Breast epithelium (tissue), 4 donors: ENCODE results near the gene ITGB8. TPM values are rescaled to one million over a fixed set of nuclear protein-coding genes. Genes with fewer than 3 reads are reported as not detected.
A peak's percentile ranks its signal among the peaks of the same experiment; 100 is the strongest.

Source experiments
- DNase-seq, 2 donors: peaks; one replicate each; pipeline ENCODE4 v3.0.0-alpha.2; 2019; ENCODE audit warnings: low spot score in 2 of 2
- H3K27ac ChIP-seq, 2 donors: fragments of 200-600 bp; sonication (generic) in 1 of 2; one replicate each; pipeline ENCODE4 v1.5.1; 2016 to 2019; ENCODE audit warnings: mild to moderate bottlenecking in 1 of 2
- H3K27me3 ChIP-seq, 2 donors: fragments of 200-600 bp; sonication (generic) in 1 of 2; one replicate each; pipeline versions ENCODE4 v1.5.1 to v1.6.0; 2017 to 2019; ENCODE audit warnings: control low read depth in 1 of 2, mild to moderate bottlenecking in 1 of 2
- H3K36me3 ChIP-seq: fragments of 200-600 bp; one replicate; pipeline ENCODE4 v1.5.1; 2019
- H3K4me1 ChIP-seq, 2 donors: fragments of 200-600 bp; sonication (generic); one replicate each; pipeline ENCODE4 v1.5.1; 2016 to 2019; ENCODE audit warnings: control low read depth in 1 of 2
- H3K4me3 ChIP-seq, 3 donors: fragments of 200-600 bp; sonication (generic); 1 replicate in 2 of 3; 2 replicates in 1 of 3; pipeline ENCODE4 v1.5.1; 2016 to 2019; ENCODE audit warnings: mild to moderate bottlenecking in 3 of 3, moderate library complexity in 2 of 3
- H3K9me3 ChIP-seq, 2 donors: fragments of 200-600 bp; sonication (generic) in 1 of 2; one replicate each; pipeline ENCODE4 v1.5.1; 2016 to 2019; ENCODE audit warnings: control low read depth in 1 of 2
- POLR2A ChIP-seq: fragments of 450-650 bp; IDR thresholded peaks from one replicate; pipeline ENCODE4 v1.6.1; 2016; ENCODE audit warnings: antibody characterized with exemption, mild to moderate bottlenecking, moderate library complexity
- POLR2AphosphoS5 ChIP-seq, 3 donors: sonication (generic); formaldehyde crosslinking; IDR thresholded peaks; one replicate each; pipeline ENCODE4 v1.6.1; 2017; ENCODE audit warnings: antibody characterized with exemption in 3 of 3
- intact Hi-C: fragments of 100-400 bp; cut with DNase I; formaldehyde crosslinking; loops from one replicate; pipeline ENCODE4 v1.15.1; 2023; ENCODE audit warnings: low total_unique reads
- total RNA-seq, 3 donors: library from RNA; depleted of rRNA; stranded (reverse); fragments of >200 nt; gene quantifications; one replicate each; pipeline ENCODE4 v1.1.0, GENCODE V29; 2016
- TF ChIP-seq, protein P1 (sequence below), 3 donors: fragments of 450-650 bp; IDR thresholded peaks; one replicate each; pipeline ENCODE4 v1.5.1; 2016 to 2017; ENCODE audit warnings: antibody characterized with exemption in 3 of 3, mild to moderate bottlenecking in 3 of 3, moderate library complexity in 3 of 3

Gene ITGB8
- total RNA-seq, result 100 to 1,000 TPM in 1 of 3 donors, 10 to 100 TPM in 1, 1 to 10 TPM in 1; 1.6 to 154 (median 52.1) TPM

DNA sequence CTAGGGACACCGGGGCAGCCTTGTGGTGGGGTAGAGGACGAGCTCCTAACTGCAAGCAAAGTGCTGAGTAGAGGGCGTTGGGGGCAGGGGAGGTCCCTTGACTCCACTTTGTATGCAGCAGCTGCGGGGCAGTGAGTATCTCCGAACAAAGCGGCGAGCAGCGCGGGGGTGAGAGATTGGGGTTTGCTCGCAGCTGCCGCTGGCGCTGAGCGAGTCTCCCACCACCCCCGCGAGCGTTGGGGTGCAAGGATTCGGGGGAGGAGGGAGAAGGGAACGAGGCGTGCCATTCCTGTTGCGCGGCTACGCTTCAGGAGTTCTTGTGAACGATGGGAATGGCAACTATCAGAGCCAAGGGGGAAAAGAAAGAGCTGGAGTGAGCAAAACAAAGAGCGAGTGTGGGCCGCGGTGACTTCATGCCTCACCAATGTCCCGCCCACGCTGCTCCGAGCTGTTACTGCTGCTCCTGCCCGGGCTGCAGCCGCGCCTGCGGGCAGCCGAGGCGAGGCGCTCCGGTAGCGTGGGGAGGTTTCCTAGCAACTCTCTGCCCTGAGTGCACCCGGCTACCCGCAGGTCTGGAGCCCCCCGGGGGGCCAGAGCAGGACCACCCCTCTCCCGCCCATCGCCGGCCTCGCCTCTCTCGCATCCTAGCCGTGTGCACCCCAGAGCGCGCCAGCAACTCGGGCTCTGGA, at the start of gene ITGB8:
ITGB8 (plus strand) TSS at position 662 of the 689 bp plus-strand sequence. CDS start 907 bp downstream, outside the sequence.
- Histone ChIP-seq H3K9me3 (no peaks in the 10 kb centered on the region), H3K27me3 (no peaks in the 10 kb centered on the region), H3K36me3 (no peaks in the 10 kb centered on the region), H3K27ac (peak within 1 kb of the TSS; percentile 97 to 98), H3K4me1 (peaks cover 0 to 3% of the 10 kb centered on the region in 2 donors), H3K4me3 (peak within 1 kb of the TSS; percentile 64 to 94 (median 67))
- intact Hi-C loops, result no loop called here
- DNase-seq, result peak; percentile 89 to 97
- TF ChIP-seq POLR2A (peak; percentile 29), POLR2AphosphoS5 (IDR thresholded peaks at IDR 0.05) (peak; percentile 20 to 80 (median 59))
- TF ChIP-seq, protein P1, sequence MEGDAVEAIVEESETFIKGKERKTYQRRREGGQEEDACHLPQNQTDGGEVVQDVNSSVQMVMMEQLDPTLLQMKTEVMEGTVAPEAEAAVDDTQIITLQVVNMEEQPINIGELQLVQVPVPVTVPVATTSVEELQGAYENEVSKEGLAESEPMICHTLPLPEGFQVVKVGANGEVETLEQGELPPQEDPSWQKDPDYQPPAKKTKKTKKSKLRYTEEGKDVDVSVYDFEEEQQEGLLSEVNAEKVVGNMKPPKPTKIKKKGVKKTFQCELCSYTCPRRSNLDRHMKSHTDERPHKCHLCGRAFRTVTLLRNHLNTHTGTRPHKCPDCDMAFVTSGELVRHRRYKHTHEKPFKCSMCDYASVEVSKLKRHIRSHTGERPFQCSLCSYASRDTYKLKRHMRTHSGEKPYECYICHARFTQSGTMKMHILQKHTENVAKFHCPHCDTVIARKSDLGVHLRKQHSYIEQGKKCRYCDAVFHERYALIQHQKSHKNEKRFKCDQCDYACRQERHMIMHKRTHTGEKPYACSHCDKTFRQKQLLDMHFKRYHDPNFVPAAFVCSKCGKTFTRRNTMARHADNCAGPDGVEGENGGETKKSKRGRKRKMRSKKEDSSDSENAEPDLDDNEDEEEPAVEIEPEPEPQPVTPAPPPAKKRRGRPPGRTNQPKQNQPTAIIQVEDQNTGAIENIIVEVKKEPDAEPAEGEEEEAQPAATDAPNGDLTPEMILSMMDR (IDR thresholded peaks at IDR 0.05), result no peak

GRCh38 chr7:20282959-20283358, 47.7 kb upstream of the ITGB8 start:
- Histone ChIP-seq H3K36me3 (no peaks in the 10 kb centered on the region), H3K9me3 (no peaks in the 10 kb centered on the region), H3K4me1 (no peaks in the 10 kb centered on the region), H3K27me3 (no peaks in the 10 kb centered on the region), H3K4me3 (no peak overlapping the region), H3K27ac (no peak overlapping the region)
- TF ChIP-seq POLR2AphosphoS5 (IDR thresholded peaks at IDR 0.05) (no peak), POLR2A (no peak)
- TF ChIP-seq, protein P1 (IDR thresholded peaks at IDR 0.05), result no peak
- DNase-seq, result no peak
- intact Hi-C loops, result no loop called here

GRCh38 chr7:20283385-20283784, 47.3 kb upstream of the ITGB8 start:
- Histone ChIP-seq H3K4me1 (no peaks in the 10 kb centered on the region), H3K36me3 (no peaks in the 10 kb centered on the region), H3K9me3 (no peaks in the 10 kb centered on the region), H3K27ac (no peak overlapping the region), H3K4me3 (no peak overlapping the region), H3K27me3 (no peaks in the 10 kb centered on the region)
- intact Hi-C loops, result no loop called here
- no peak for DNase-seq
- TF ChIP-seq, protein P1 (IDR thresholded peaks at IDR 0.05), result no peak
- TF ChIP-seq POLR2AphosphoS5 (IDR thresholded peaks at IDR 0.05) (no peak), POLR2A (no peak)

DNA sequence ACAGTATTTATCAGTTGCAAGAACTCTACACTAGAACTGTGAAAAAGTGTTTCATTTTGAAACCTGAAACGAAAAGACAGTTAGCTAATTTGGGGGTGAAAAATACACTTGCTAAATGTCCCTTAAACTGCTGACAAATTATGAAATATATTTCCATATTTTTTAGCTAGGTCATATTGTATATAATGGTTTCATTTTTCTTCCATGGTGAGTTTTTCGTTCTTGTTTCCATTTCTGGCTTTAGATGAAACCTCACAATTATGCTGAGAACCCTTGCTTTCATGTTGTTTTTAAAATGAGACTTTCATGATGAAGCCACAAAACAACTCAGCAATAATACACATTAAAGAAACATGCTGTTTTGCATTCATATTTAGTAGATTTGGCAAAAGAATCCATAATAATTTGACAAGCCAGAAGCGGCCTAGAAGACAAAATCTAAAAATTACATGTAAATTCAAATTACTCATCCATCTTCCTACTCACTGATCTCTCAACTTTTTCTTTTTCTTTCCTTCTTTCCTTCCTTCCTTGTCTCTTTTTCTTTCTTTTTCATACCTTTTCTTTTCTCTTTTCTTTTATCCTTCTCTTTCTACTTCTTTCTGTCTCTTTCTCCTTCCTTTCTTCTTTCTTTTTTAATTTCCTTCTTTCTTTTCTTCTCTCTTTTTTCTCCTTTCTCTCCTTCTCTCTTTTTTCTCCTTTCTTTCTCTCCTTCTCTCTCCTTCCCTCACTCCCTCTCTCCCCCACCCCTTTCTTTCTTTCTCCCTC, 46.5 kb upstream of the ITGB8 start:
- no peak for DNase-seq
- Histone ChIP-seq H3K27me3 (no peaks in the 10 kb centered on the region), H3K4me3 (no peak overlapping the region), H3K4me1 (no peaks in the 10 kb centered on the region), H3K36me3 (no peaks in the 10 kb centered on the region), H3K9me3 (no peaks in the 10 kb centered on the region), H3K27ac (no peak overlapping the region)
- TF ChIP-seq POLR2AphosphoS5 (IDR thresholded peaks at IDR 0.05), result no peak
- TF ChIP-seq, protein P1 (IDR thresholded peaks at IDR 0.05), result no peak
- TF ChIP-seq POLR2A, result no peak
- intact Hi-C loops, result no loop called here

DNA sequence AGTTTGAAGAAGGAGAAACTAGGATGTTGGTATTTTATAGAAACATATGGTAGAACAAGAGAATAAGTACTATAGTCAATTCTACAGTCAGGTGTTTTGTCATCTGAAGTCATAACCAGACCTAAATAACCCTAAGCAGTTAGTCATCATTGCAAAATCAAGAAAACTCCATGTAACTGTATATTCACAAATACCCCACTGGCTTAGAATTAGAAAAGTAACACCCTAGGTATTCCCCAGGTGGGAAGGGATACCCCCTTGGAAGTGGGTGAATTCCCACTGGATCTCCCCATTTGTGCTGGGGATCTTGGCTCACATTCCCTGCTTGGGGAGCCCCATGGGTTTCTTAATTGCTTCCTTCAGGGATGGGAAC, 45.9 kb upstream of the ITGB8 start:
- no peak for DNase-seq
- intact Hi-C loops, result no loop called here
- H3K4me3 ChIP-seq, result no peak overlapping the region
- H3K9me3 ChIP-seq, result no peaks in the 10 kb centered on the region
- no peak overlapping the region for H3K27ac ChIP-seq
- H3K27me3 ChIP-seq, result no peaks in the 10 kb centered on the region
- TF ChIP-seq POLR2AphosphoS5 (IDR thresholded peaks at IDR 0.05) (no peak), POLR2A (no peak)
- TF ChIP-seq, protein P1 (IDR thresholded peaks at IDR 0.05), result no peak
- H3K4me1 ChIP-seq, result no peaks in the 10 kb centered on the region
- H3K36me3 ChIP-seq, result no peaks in the 10 kb centered on the region
